ENCODE data around the gene CTCFL.
A peak's percentile ranks its signal among the peaks of the same experiment; 100 is the strongest.
"Not testable (repeated sequence)": the region's sequence is repeated elsewhere in the genome, so short reads cannot be mapped to it uniquely, and the experiment has no call there.

CTCFL gene

DNA sequence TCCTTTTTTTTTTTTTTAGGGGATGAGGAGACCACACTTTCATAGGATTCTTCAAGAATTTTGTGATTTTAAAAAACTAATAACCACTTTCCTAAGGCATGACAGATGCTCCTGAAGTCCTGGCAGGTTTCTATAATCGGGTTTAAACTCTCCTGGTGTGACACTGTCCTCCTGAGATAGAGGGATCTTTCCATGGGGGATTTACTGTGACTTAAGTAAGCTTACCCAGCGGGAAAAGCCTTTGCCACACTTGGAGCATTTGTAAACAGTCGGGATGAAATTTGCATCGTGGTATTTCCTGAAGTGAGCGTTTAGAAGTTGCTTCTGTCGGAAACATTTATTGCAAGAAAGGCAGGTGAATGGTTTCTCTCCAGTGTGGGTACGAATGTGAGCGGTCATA lies 16.6 kb downstream of the CTCFL start:
- DNase-seq = no peak

DNA sequence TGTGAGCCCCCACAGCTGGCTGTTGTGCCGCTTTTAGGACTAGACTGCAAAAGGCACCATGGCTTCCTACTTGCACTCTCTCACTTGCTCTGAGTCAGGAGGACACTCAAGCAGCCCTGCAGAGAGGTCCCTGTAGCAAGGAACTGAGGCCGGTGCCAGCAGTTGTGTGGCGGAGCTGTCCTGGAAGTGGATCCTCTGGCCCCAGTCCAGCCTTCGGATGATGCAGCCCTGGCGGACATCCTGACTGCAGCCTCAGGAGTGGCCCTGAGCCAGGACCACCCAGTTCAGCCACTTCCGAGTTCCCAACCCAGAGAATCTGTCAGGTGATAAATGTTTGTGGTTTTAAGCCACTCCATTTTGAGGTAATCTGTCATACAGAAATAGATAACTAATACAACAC lies 17.5 kb downstream of the CTCFL start:
- DNase-seq = peak; percentile 44

DNA sequence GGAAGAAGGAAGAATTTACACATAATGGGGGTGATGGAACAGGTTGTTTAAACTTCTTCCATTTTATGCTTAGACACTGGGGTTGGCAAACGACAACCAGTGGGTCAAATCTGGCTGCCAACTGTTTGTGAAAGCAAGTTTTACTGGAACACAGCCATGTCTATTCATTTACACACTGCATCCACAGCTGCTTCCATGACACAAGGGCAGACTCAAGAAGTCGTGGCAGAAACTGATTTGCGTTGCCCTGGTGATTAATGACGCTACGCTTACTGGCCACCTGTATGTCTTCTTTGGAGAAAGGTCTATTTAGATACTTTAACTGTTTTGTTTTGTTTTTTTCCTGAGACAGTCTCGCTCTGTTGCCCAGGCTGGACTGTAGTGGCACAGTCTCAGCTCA lies 19.0 kb downstream of the CTCFL start:
- DNase-seq = no peak

DNA sequence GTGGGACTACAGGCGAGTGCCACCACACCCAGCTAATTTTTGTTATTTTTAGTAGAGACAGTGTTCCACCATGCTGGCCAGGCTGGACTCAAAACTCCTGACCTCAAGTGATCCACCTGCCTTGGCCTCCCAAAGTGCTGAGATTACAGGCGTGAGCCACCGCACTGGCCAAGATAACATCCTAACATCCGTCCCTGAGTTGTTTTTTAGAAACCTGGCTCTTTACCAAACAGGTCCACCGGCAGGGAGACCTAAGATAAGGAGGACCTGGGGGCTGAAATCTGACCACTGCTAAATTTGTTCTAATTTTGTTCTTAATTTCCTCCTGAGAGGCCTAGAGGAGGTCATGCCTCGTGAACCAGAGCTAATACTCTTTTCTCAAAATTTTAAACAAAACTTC lies 20.5 kb downstream of the CTCFL start:
- no peak for DNase-seq

DNA sequence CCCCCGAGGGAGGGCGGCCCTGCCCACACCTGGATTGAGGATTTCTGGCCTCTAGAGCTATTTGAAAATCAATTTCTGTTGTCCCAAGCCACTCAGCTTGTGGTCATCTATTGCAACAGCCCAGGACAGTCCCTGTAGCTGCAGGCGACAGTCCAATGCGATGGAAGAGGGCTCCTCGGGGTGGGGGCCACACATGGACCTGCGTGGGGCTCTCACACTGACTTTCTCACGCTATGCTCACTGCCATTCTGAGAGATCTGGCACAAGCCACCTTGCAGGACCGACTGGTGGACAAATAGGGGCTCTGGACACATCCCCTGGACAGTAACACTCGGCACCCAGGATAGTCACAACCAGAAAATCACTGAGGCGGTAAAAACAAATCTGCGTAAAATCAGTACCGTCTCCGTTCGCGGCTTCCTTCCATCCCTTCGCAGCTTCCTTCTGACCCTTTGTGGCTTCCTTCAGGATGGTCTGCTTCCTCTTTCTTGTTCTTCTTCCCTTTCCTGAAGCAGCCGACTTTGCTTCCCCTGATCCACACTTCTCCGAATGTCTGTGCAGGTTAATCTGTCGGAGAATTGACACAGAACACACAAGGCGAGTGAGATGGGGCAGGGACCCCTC lies 21.8 kb downstream of the CTCFL start:
- DNase-seq = no peak

DNA sequence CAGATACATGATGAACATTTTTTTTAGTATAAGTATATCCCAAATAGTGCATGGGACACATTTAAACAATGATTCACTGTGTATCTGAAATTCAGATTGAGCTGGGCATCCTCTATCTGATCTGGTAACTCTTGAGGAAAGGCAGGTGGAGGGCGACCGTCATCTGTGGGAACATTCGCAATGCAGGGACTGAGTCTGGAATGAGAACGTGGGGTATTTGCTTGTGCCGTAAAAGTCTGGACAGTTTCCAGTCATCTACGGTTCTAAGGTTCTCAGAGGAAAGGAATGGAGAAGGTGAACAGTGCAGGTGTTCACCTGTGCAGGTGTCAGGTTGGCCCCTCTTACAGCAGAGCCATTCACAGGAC lies 22.6 kb downstream of the CTCFL start:
- DNase-seq = no peak

DNA sequence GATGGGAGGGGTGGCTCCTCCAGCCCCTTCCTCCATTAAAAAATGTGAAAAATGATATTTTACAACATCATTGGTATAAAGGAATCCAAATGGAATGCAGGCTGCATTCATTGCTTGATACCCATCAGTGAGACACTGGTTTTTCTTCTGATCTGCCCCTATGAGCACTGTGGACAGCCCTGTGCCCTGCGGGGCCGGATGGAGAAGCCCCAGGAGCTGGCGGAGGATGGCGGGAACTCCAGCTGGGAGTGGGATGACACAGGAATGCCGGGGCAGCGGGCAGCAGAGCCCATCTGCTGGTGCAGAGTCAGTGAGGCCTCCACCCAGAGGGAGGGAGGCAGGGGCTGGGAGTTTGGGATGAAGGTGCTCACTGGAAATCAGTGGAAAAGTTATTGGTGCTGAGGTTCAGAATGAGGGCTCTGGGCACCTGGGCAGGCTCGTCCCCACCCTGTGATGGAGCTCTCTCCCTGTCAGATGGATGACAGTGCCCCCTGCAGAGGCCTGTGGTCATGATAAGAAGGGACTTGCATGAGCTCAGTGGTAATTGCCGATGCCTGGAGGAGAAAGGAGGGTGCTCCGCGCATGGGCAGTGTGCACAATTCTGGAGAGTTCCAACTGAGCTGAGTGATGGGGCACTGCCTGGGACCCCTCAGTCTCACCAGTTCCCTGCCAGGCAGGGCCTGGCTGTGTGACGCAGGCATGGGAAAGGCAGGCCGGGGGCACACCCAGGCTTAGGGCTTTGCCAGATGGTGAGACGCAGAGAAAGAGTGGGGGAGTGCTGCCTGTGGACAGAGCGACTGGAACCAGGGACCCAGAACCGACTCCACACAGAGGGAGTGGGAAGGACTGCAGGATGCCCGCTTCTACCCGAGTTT lies 23.2 kb downstream of the CTCFL start:
- peak; percentile 95 for DNase-seq

DNA sequence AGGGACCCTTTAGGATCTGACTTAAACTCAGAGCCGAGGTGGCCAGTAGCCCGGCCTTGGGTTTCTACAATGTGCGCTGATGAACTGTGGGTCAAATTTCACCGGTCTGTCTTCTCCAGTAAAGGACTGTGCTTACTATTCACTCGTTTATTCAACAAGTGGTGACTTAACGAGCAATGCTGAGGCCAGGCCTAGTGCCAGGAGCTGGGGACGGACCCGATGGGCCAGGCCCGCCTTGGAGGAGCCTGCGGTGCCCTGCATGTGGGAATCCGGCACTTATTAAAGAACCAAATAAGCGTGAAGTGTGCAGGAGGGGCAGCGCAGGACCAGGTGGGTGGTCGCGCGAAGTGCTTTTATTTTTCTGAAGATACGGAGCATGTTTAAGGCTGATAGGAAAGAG lies 24.0 kb downstream of the CTCFL start:
- peak; percentile 4 for DNase-seq

DNA sequence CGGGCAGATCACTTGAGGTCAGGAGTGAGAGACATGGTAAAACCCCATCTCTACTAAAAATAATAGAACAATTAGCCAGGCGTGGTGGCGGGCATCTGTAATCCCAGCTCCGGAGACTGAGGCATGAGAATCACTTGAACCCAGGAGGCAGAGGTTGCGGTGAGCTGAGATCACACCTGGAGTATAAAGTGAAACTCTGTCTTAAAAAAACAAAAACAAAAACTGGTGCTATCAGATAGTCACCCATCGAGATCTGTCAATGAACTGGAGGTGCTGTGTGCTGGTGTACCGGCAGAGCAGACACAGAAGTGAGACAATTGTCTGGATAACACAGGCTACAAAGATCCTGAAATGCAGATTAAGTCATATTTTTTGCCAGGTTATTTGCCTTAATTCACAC lies 24.7 kb downstream of the CTCFL start:
- no peak for DNase-seq

DNA sequence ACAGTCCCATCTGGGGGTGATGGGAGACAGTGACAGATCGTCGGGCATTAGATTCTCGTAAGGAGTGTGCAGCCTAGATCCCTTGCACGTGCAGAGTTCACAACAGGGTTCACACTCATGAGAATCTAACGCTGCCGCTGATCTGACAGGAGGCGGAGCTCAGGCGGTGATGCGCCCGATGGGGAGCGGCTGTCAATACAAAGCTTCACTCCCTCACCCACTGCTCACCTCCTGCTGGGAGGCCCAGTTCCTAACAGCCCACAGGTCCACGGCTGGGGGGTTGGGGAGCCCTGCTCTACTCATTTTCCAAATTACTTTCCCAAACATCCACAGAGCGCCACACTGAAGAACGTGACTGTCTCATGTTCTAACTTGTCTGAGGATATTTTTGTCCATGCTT lies 25.3 kb downstream of the CTCFL start:
- DNase-seq = no peak

DNA sequence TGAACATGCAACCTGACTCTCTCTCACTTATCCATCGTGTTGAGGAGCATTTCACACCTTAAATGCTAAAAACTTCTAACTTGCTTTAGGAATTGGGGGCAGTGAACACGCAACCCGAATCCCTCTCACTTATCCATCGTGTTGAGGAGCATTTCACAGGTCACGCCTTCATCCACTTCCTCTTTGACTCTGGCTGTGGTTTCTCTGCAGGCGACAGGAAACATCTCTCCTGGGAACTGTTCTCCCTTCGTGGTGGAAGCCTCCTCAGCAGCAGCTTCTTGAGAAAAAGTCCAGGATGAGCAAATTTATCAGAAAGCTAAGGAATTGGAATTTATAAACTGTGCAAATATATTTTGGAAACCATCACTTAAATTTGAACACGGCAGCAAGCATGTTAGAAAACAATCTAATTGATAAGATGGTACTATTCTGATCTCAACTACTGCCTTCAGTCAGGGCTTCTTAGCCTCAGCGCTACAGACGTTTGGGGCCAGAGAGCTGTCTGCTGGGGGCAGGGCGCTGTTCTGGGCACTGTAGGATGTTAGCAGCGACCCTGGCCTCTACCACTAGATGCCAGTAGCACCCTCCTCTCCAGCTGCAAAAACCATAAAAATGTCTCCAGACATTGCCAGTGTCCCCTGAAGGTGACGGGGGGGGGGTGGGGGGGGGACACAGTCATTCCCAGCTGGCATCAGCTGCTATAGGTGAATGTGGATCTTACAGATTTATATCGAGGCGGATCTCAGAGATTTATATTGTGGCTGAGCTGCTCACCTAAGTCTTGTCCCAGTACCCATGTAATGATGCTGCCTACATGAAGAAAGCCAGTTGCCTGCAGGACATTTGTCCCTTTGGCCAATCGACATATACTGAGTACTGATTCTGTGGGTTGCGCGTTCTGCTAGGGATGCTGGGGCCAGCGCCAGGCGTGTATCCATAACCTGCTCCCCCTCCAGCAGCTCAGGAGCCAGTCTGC lies 26.2 kb downstream of the CTCFL start:
- peak; percentile 64 for DNase-seq

DNA sequence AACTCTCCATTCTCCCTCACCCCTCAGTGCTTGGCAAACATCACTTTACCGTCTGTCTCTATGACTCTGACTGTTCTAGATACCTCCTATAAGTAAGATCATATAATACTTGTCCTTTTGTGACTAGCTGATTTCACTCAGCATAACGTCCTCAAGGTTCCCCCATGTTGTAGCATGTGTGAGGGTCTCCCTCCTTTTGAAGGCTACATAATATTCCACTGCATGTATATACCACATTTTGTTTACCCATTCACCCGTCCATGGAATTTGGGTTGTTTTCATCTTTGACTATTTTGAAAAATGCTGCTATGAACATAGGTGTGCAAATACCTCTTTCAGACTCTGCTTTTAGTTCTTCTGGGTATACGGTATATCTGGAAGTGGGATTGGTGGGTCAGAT lies 28.3 kb downstream of the CTCFL start:
- no peak for DNase-seq

DNA sequence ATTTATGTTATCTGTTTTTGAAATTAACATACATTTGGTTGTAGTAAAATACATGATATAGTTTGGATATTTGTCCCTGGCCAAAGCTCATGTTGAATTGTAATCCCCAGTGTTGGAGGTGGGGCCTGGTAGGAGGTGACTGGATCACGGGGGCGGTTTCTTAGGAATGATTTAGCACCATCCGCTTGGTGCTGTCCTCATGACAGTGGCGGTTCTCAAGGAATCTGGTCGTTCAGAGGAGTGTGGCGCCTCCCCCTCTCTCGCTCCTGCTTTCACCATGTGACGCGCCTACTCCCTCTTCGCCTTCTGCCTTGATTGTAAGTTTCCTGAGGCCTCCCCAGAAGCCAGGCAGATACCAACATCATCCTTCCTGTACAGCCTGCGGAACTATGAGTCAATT lies 29.0 kb downstream of the CTCFL start:
- DNase-seq = no peak

DNA sequence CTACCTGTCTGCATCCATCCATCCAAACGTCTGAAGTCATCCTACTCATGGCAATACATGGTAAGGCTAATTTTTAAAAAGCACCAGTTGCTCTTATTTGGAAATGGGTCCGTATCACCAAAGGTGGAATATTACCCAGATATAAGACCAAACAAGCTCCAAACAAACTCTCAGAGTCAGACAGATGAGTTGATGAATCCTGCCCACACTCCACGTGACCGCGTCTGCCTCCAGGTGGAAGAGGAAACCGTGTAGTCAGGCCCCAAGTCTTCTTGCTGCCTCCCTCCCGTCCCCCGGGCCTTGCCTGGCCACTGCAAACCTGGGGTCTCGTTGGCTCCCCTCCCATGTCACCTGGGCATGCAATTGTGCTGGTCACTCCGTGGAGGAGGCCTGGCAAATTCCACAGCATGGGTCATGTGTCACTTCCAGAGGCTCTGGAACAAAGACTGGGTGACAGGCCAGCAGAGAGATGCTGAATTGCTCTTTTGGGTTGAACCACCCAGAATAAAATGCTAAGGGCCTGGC lies 31.8 kb downstream of the CTCFL start:
- no peak for DNase-seq

DNA sequence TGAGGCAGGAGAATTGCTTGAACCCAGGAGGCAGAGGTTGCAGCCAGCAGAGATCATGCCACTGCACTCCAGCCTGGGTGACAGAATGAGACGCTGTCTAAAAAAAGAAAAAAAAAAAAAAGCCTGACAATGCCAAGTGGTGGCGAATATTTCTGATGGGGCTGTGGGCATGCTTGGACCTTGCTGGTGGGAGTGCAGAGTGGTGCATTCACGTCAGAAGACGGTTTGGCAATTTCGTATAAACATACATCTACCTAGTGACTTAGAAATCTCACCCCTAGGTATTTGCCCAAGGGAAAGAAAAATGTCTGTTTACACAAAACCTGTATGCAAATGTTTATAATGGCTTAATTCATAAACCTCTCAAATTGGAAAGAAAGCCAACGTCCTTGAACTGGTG lies 33.6 kb downstream of the CTCFL start:
- DNase-seq = no peak

DNA sequence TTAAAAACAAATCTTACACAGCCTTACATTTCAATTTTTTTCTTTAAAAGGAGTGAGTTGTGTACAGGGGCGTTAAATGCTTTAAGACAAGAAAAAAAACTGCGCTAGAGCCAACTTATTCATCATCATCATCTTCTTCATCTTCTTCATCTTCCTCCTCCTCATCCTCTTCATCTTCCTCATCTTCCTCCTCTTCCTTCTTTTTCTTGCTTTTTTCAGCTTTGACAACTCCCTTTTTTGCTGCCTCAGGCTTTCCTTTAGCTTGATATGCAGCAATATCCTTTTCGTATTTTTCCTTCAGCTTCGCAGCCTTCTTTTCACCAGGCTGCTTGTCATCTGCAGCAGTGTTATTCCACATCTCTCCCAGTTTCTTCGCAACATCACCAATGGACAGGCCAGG lies 36.7 kb downstream of the CTCFL start:
- not testable (repeated sequence) for DNase-seq

DNA sequence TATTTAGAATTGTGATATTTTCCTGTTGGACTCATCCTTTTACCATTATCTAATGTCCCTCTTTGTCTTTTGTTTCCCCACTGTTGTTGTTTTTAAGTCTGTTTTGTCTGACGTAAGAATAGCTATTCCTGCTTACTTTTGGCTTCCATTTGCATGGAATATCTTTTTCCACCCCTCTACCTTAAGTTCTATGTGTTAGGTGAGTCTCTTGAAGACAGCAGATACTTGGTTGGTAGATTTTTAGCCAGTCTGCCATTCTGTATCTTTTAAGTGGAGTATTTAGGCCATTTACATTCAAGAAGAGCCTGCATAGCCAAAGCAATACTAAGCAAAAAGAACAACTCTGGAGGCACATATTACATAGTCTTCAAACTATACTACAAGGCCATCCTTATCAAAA lies 39.2 kb downstream of the CTCFL start:
- no peak for DNase-seq

DNA sequence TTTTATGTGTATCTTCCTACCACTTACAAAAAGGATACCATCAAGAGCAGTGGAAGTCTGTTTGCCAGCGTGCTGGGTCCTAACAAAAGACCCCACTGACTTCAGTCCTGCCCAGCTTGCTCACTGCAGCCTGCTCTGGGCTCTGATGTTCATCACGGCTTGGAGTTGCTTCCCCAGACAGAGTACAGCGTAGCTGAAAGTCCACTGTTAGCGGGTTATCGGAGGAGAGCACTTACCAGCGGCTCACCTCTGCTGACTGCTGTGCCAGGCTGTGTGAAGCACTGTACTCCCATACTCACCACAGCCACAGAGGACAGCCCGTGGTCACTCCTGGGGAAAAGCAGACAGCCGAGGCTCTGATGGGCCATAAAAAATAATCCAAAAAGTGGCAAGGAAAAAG lies 40.2 kb downstream of the CTCFL start:
- DNase-seq = no peak

DNA sequence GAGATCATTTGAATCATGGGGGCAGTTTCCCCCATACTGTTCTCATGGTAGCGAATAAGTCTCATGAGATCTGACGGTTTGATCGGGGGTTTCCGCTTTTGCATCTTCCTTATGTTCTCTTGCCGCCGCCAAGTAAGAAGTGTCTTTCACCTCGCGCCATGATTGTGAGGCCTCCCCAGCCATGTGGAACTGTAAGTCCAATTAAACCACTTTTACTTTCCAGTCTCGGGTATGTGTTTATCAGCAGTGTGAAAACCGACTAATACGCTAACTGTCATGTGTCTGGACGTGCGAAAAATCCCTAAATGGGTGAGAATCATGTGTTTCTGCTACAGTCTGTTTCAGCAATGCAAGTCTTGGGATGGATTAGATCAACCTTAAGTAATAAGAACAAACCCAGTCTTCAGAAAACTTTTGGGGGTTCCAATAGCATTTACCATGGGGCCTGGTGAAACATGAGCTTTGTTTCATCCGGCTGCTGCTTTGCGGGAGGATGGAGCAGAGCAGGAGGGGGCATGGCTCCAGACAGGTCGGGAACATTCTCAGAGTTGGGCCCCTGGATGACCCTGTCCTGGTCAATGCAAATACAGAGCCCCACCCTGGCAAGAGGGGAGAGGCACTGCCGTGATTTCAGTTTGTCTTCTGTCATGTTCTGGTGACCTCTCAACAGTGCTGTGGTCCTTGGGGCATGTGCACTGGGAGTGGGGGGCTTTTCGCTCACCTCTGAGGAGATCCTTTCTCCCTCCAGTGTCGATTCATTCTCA lies 41.5 kb downstream of the CTCFL start:
- DNase-seq = no peak

DNA sequence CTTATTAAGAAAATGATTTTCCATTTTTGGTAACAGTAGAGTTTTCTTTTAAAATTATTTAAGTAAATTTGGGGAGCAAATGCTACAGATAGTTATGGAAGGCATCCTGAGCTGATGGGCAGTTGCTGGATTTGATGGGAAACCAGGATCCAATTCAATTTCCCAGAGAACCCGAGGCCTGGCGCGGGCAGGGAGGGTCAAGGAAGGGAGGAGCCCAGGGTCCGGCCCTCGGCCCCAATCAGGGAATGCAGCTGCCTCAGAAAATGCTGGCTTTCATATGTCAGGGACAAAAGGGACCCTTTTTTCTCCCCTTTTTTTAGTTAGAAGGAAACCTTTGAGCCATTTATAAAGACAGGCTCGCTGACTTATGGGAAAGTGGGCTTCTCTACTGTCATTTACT lies 42.1 kb downstream of the CTCFL start:
- DNase-seq = no peak

DNA sequence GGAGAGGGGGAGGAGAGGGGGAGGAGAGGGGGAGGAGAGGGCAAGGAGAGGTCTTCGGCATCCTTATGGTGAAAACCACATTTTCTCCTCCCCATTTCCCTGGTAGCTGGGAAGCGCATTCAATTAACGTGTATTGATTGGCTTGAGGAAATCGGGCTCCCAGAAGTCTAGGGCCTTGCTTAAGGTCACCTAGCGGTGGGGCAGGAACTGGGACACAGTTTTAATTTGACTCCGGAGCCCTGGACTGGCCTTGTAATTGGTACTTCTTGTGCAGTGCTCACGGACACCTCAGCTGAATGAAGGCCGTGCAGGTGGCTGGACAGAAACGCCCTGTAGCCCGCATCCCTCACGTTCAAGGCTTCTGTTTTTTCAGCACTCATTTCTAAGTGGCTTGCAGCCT lies 42.8 kb downstream of the CTCFL start:
- no peak for DNase-seq

DNA sequence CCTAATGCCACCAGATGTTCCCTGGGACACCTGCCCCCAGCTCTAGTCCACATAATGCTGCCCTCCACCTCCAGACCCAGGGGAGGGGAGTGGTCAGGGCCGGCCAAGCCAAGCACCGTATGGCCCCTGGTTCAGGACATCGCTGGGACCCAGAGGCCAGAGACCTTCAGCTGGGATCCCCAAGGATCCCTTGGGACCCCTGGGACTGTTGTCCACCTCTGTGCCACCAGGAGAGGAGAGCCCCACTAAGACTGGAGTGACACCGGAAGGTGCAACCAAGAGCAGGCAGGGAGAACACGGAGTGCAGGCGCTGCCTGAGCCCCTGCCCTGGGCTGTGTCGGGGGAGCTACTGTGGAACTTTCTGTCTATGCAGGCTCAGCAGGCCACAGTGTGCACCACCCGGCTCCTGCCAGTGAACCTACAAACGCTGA lies 43.6 kb downstream of the CTCFL start:
- DNase-seq = no peak

All from EL (cell line).